Fibroblast of mammary gland (primary cell): ENCODE results near the gene FBXL22.

Experiments
- DNase-seq: peaks from one replicate; pipeline ENCODE4 v3.0.0-alpha.2; 2010; ENCODE audit warnings: low read depth
- H3K4me3 ChIP-seq: 2 replicates; pipeline ENCODE4 v1.5.1; 2011; ENCODE audit warnings: low read depth, mild to moderate bottlenecking, low read length, moderate library complexity; ENCODE audit not compliant: control insufficient read depth
- CTCF ChIP-seq: conservative IDR thresholded peaks from 2 replicates; pipeline ENCODE4 v1.5.1; 2011; ENCODE audit warnings: low read depth, low read length, inconsistent platforms; ENCODE audit not compliant: control insufficient read depth, insufficient read depth

The FBXL22 gene

GRCh38 chr15:63623232-63623969, 26.2 kb downstream of the FBXL22 start:
- no peak for DNase-seq
- H3K4me3 ChIP-seq, result no peak overlapping the region
- TF ChIP-seq CTCF, result no peak

- DNase-seq, result no peak
- TF ChIP-seq CTCF, result no peak
- no peak overlapping the region for H3K4me3 ChIP-seq
Measured at GRCh38 chr15:63626955-63627354, 29.8 kb downstream of the FBXL22 start.

- TF ChIP-seq CTCF, result no peak
- DNase-seq, result no peak
- H3K4me3 ChIP-seq, result no peak overlapping the region
Measured at GRCh38 chr15:63628123-63628822, 31.1 kb downstream of the FBXL22 start.

GRCh38 chr15:63630036-63630751, 33.0 kb downstream of the FBXL22 start:
- no peak overlapping the region for H3K4me3 ChIP-seq
- no peak for DNase-seq
- TF ChIP-seq CTCF, result no peak

GRCh38 chr15:63633312-63633711, 36.1 kb downstream of the FBXL22 start:
- DNase-seq, result no peak
- TF ChIP-seq CTCF, result no peak
- no peak overlapping the region for H3K4me3 ChIP-seq

- no peak for DNase-seq
- no peak for TF ChIP-seq CTCF
- no peak overlapping the region for H3K4me3 ChIP-seq
Measured at GRCh38 chr15:63634154-63634553, 37.0 kb downstream of the FBXL22 start.
